Stimulated activated CD4-positive, alpha-beta T cell treated with anti-CD3 and anti-CD28 coated beads, Interleukin-1b, Interleukin-23, amount 100 ng/mL, for 48 hours (primary cell): ENCODE results near the gene RUNX2.

Source experiments
- DNase-seq: peaks from one replicate; pipeline ENCODE4 v3.0.0-alpha.2; 2020

RUNX2 gene

DNA sequence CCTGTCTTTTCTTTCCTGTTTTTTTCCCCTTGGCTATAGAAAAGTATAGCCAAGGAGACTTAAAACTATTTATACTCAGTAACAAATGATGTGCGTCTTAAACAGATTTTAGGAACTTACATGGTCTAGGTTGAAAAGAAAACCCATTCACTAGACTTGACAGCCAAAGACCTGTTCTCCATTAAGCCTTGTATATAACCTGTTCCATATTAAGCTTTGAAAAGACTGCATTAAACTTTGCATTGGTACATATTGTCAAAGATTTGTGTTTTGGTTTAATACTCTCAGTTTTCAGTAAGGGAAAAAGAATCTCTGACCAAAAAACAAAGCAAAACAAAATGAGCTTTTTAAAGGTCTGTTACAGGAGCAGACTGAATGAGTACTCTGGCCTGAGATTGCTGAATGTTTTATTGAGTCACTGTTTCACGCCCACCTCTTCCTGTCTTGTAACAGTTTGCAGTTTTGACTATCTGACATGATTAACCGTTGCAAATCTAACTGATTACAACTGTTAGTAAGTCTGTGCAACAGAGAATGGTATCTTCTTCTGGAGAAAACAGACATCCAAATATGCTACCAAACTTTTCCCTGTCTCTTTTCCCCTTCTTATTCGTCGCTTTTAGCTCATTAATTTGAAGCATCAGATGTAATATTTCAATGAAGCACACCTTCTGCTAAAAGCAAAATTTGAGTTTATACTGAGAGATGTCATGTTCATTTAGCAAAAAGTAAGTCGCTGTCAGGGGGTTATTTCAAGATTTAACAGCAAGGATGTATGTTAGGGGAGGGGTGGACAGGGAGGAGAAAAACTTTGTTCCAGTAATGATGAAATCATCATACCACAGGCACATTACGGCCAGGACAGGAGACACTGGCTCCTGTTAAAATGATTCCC lies 108.7 kb downstream of the RUNX2 start:
- peak; percentile 45 for DNase-seq

DNA sequence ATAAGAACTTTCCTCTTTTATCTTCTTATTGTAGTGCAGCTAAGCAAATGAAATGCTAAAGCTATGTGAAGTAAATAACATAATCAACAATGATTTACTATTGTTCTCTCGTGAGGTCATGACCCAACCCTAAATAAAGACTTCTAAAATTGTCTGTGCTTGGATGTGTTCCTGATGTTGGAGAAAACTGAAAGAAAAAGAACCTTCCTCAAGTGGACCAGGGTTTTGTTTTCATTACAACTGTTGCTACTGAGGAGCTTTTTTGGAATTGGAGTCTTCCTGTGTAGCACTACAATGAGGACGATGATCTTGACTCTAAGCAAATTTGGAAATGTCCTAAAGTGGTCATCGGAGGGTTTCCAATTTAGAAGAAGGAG lies 109.3 kb downstream of the RUNX2 start:
- DNase-seq, result no peak

DNA sequence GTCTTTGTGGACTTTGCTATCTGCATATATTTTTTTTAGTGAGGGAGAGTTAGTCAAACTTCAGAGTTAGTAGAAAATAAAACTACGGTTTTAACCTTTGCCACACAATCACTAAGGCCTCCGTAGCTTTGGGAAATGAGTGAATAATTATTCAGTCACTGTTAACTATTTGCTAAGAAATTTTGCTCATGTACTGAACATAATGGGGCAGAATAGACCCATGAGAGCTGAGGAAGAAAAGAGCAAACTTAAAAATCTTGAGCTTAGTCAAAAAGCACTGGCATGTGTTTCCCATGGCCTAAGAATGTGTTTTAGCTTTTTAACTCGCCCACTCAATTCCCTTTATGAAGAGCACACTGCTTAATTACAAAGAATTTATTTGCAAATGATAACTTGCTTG lies 110.0 kb downstream of the RUNX2 start:
- DNase-seq, result no peak

DNA sequence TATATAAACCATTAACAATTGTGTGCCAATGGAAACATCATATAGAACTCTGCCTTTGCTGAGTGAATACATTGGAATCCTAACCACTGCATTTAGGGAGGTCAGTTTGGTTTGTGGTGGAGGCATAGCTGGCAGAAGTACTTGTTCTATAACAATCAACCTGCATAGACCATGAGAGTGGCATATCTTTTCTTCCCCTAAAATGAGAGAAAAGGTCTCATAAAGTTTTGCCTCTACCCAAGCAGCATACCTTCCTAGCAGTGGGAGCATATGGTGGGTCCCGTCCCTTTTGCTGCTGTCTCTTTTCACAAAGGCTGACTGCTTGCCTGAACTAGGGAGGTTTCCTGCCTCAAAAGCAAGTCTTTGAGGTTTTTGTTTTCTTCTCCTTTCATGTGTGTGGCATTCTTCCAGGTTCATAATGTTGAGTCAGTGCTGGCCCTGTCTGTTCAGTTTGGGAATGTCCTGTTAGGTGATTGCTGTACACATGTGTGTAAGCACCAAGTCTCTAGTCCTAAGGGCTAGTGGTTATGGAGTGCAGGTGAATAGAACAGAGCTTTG lies 110.8 kb downstream of the RUNX2 start:
- no peak for DNase-seq

DNA sequence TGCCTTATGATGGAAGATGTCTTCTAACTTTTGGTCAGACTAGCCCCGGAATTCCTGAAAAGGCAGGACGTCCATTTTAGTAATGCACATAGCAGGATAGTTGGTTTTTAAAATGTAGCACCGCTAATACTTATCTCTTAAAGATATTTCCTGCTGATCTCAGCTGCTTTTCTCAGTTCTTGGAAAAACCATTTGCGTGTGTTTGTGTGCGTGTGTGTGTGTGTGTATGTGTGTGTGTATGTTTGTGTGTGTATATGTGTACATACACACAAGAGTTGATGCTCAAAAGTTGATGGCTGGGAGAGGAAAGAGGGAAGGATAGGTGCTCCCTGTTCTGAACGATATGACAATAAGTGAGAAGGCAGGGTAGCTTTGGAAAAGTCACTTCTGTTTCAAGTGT lies 111.3 kb downstream of the RUNX2 start:
- DNase-seq, result no peak

DNA sequence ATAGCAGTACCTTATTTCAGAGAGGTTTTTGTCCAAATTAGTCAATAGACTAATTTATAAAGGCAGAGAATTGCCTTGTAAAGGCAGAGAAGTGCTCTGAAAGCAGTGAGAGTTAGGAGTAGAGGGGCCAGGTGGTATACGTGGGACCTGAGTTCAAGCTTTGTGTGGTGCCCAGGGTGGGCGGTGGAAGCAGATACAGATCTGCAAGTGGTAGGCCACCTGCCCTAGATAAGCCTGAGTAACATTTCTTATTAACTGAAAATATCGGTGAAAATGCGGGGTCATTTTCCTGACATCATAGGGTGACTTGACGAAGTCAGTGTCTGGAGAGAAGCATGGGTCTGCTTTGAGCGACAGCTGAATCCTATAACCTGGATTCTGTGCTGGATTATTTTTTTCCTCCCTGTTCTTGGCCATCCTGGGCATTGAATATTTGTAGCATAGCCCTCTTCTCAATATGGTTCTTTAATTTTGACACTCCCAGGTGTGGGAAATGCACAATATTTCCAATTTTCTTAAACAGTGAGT lies 111.8 kb downstream of the RUNX2 start:
- no peak for DNase-seq

DNA sequence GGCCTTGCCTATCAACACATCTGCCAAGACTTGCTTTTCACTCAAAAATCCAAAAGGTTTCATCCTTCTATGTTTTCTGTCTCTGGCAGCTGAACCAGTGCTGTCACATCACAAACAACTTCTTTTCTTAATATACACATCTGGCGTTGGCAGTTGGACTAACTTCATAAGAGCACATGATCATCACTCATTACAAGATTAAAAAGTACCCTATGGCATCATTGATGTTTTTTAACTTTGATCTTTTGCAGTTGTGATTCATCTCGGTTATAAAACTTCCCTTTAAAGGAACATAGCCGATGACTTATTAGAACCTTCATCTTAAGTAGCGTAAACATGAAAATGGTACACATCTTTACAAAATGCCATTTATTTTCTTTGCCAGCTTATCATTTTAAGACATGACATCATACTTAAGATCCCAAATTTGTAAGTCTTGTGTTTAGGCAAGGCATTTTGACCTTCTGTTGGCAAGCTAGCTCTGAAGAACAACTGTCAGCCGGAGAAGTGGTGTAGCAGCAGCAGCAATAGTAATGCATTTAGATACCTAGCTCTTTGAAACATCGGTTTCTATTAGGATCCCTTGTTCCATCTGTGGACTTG lies 113.8 kb downstream of the RUNX2 start:
- DNase-seq, result no peak

DNA sequence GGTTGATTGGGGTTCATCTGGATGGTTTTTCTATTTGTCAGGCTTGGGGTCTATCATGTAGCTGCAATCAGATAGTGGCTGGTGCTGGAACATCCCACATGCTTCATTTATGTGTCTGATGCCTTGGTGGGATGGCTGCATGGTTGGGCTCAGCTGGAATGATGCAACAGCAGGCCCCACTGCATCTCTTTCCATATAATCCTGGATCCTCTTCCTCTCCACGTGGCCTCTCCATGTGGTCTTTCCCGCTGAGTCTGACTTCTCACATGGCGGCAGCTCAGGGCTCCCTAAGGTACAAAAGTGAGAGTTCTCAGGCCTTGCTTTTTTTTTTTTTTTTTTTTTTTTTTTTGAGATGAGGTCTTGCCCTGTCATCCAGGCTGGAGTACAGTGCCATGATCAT lies 114.6 kb downstream of the RUNX2 start:
- no peak for DNase-seq

DNA sequence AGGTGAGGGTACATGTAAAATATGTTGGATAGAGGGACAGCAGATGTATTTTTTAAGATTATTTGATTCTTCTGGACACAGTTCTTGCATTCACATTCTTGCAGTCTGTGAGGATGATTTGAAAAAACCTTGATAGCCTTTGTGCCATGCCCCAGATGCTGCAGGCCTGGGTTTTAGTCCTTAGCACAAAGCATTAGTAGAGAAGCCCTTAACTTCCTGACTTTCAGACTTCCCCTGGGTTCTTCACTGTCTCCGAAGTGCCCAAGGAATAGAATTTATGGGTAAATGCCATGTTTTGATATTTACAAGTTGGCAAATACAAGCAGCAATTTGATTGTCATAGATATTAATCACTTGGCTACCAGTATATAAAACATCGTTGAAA lies 117.2 kb downstream of the RUNX2 start:
- no peak for DNase-seq

DNA sequence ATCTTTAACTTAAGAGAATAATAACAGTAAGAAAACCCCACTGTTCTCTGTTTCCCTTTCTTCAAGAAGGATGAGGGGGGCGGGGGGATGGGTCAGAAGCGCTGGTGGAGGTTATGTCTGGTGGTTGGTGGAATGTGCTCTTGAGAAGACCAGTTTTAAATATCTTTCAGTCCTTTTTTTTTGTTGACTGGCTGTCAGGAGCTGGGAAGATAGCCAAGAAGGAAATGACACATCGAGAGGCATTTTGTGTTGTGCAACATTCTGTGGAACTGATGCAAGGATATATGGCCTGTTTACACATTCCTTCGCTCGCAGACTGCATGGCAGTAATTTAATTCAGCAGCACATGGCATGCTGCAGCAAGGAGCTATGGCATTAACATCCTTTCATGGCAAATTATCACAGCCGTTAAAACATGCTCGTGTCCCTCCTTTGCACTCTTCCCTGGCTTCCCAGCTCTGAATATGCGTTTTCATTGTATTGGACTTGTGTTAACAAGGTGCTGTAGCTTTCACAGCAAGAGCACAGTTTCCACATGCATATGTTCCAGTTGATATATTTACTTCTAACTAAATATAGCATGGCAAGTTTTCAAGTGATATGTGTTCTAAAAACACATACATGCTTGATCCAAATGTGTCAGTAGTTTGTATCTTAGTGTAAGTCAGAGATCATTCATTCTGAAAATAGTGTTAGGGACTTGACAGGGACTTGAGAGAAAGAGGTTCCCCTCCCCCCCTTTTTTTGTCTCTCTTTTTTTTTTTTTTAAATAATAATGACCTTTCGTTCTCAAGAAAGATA lies 117.8 kb downstream of the RUNX2 start:
- peak; percentile 46 for DNase-seq

DNA sequence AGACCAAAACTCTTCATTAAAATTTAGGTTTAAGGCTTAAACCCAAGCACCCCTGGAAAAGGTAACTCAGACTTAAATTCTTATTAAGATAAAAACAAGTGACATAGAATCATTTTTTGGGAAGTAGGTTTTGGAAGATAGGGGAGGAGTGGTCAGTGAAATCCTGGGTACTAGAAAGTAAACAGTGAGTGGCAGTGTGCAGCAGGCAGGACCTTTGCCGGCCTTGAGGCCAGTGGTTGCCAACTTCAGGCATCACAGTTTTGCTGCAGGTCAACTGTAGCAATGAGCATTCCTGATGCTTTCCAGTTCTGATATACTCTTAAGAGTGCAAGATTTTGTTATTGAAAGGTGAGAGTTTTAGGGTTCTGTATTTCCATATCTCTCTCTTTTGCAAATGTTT lies 118.9 kb downstream of the RUNX2 start:
- no peak for DNase-seq

DNA sequence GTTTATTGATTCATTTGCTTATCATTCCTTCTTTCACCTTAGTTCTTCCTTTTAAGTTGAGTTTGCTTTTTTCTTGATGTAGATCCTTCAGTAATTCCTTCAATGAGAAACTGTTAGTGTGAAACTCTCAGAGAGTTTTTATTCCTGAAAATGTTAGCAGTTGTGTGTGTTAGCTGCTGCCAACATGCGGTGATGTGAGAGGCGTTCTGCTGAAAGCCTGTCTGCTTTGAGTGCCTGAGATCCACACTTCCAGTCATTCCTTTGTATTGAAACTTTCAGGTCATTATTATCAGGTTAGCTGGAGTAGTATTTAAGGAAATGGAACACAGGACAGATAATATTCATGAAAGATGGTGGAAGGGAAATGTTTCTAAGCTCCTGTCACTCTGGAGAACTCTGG lies 119.6 kb downstream of the RUNX2 start:
- DNase-seq, result no peak

DNA sequence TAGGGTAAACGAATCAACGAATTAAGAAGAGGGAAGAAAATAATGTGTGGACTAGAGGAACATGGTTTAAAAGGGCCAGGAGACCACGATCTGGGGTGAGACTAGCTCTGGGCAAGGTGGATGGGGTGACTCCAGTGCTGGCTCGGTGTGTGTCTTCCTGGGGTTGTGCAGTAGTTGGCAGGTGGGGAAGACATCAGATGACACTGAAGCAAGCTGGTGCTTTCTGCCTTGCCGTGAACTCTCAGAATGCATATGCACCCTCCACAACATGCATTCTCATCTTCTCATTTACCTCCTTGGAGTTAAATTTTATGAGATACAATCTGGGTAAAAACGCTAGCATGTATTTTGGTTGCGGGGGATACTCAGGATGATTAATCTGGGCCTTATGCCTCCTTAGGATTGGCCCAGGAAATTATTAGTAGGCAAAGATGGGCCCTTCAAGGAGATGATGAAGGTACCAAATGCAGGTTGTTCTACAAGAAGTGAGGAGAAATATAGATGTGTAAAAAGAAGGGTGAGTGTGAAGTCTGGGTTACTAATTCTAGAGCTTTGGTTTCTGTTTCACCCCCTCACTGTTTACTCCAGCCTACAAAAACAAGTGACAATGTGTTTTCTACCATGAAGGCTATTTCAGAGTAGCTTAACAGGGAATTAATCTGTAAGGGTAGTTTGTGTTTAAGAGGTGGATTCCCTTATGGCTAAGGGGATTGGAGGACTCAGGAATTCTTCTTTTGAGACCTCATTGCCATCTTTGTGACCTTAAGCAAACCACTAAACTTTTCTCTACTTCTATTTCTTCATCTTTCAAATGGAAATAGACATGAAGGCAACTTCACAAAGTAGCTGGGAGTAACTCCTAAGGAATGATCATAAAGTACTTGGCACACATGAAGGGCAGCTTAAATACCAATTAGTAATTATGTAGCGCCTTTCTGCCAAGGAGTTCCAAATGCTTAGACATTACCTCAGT lies 120.6 kb downstream of the RUNX2 start:
- no peak for DNase-seq

DNA sequence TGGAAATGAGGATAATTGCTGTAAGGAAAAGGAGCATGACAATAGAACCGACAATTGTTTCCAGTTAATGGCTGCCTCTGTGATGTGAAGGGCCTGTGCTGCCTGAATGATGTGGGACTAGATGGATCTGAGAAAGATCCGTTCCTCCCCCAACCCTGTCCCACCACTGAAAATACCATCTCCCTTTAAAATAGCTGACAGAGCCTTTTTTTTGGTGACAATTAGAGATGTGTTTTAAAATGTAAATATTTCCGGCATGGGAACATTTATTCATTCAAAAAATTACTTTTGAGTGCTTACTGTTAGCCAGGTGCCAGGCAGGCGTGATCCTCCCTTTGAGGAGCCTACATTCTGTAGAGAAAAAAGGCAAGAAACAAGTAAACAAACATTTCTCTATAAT lies 122.0 kb downstream of the RUNX2 start:
- DNase-seq, result no peak

DNA sequence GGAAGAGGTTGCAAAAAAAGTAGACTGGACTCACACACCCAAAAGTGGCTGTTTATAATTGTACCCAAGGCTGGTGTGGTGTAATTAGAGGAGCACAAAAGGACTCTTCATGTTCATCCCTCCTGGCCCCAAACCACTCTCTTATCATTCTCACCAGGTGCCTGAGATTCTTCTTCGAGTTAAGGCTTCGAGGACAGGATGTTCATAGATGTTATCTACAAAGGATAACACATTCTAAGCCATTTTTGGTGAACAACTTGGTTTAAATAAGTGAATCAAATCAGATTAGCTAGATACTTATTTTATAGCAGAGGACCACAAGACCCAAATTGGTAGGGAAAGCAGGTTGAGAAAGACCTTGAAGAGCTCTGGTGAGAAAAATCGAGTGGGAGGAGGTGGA lies 122.7 kb downstream of the RUNX2 start:
- no peak for DNase-seq

DNA sequence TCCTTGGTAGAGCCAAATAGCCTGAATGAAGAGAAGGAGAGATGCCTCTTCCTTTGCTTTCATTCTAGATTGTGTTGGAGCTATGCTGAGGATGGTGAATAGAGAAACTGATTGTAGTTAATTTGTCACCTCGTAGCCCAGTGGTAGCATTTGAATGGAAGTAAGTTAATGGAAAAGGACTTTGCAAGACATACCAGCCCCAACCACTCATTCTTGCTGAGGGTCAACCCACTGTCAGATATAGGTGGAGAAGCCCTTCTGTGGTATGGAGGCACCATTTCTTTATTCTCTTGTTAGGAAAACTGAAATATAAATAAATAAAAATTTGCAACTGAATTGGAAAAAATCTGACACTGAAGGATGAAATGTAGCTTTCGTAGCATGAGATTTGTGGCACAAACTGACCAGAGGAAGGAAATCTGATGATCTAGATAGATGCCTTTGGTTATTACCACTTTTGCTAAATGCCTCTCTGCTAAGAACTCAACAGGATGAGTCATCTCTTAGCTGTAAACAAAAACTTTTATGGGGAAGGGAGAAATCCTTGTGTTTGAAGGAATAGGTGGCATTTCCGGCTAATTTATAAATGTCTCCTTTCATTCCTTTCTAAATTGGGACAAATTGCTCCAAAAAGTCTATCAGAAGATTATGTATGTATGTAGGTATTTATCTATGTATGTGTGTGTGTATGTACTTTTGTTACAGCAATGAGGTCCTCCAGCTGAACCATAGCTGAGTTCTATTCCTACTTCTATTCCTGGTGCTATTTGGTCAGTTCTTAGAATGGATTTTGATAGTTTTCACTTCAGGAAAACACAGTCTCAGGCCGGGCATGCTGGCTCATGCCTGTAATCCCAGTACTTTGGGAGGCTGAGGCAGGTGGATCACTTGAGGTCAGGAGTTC lies 126.1 kb downstream of the RUNX2 start:
- no peak for DNase-seq

DNA sequence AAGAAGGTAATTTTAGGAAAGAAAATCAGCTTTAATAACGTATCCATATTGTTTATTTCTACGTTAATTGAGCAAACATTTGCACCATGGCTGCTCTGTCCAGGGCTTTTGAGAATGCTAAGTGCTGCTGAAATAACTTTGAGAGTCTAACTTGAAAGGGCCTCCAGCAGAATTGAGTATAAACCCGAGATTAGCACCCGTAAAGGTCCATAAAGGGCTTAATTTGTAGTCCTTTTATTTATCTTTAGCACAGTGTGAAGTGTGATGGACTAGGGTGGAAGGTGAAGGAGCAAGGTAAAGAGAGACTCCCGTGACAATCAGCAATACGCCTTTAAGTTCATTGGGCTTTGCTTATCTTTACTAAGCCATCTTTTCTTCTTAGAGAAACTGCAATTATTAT lies 127.3 kb downstream of the RUNX2 start:
- DNase-seq, result no peak

DNA sequence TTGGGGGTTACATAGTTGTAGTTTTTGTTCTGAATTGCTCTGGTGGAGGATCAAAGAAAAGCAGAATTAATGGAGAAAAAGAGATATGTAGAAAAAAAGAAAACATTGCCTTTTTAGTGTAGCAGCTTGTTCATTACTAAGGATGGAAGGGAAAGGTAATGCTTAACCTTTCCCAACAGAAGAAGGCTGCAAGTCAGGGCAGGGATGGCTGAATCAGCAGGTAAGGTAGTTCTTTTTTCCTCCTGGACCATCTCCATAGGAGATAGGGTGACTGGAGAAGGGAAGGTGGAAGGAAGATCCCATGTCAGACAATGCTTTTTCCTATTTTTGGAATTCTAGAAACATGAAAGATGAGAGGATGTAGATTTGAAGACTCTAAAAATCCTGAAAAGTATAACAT lies 129.0 kb downstream of the RUNX2 start:
- no peak for DNase-seq

DNA sequence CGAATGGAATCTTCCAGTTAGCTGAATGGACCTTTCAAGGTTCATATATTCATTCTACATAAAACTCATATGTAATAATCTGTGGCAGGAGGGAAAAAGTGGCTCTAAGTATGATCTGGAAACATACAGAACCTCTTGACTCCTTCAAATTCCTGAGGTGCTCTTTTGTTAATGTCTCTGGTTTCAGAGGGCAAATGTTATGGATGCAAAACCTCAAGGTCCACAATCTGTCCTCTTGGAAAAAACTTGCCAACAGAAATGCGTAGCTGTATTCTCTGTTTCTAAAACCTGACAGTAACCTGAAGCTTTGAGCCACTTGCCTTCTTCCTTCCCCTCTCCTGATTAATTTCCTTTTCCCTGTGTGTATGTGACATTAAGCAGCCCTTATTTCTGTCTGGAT lies 130.5 kb downstream of the RUNX2 start:
- DNase-seq, result no peak

DNA sequence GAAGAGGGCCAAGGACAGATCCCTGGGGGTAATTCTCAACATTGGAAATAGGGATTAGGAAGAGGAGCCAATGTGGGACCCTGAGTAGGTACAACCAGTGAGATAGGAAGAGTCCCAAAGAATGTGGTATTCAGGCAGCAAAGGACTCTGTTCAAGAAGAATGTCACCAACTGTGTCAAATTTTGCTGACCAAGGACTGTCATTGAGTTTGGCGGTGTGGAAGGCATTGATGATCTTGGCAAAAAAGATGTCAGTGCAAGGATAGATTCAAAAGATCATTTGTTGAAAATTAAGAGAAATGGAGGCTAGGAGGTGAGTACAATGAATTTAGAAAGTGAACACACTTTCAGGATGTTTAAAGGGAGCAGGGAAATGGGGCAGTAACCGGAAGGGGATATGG lies 132.0 kb downstream of the RUNX2 start:
- no peak for DNase-seq

DNA sequence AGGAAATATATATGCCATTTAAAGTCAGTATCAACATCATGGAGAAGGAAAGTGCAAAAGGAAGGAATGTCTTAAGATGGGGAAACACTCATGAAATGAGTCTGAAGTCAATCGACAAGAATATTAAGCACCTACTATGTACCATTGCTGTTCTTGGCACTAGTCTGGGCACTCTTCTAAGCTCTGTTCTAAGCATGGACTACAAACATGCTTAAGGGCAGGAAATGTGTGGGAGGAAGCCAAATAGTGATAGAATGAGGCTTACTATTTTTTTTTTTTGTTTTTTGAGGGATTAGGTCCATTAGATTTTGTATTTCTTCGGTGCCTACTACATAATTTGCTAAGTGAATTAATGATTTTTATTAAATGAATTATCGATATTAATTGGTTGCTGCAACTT lies 133.4 kb downstream of the RUNX2 start:
- DNase-seq, result no peak
